Thoracic aorta (tissue), 2 donors: ENCODE measurements around the gene AKR1C3. TPM values are rescaled to one million over a fixed set of nuclear protein-coding genes. Genes with fewer than 3 reads are reported as not detected.
"Not testable (repeated sequence)": the region's sequence is repeated elsewhere in the genome, so short reads cannot be mapped to it uniquely, and the experiment has no call there.

Experiments
- ATAC-seq: fragments of 150-250 bp; one replicate; pipeline ENCODE4 v1.8.0; 2017; ENCODE audit warnings: low read depth; ENCODE audit not compliant: insufficient number of reproducible peaks, low FRiP score
- DNase-seq: peaks from one replicate; pipeline ENCODE4 v3.0.0-alpha.2; 2020; ENCODE audit warnings: low spot score
- H3K27ac ChIP-seq, 2 donors: fragments of 200-600 bp; sonication (generic); 1 replicate in 1 of 2; 2 replicates in 1 of 2; pipeline ENCODE4 v1.5.1; 2016; ENCODE audit warnings: mild to moderate bottlenecking in 2 of 2, moderate library complexity in 2 of 2
- H3K27me3 ChIP-seq: fragments of 200-600 bp; sonication (generic); replicated peaks from 2 replicates; pipeline ENCODE4 v1.6.0; 2016; ENCODE audit warnings: mild to moderate bottlenecking; ENCODE audit not compliant: insufficient read depth
- H3K36me3 ChIP-seq: fragments of 200-600 bp; sonication (generic); one replicate; pipeline ENCODE4 v1.5.1; 2016
- H3K4me1 ChIP-seq, 2 donors: fragments of 200-600 bp; sonication (generic); 1 replicate in 1 of 2; 2 replicates in 1 of 2; pipeline versions ENCODE4 v1.5.1 to v1.6.0; 2016; ENCODE audit warnings: low read depth in 2 of 2, mild to moderate bottlenecking in 1 of 2; ENCODE audit not compliant: control insufficient read depth in 1 of 2
- H3K4me3 ChIP-seq: fragments of 200-600 bp; sonication (generic); 2 replicates; pipeline ENCODE4 v1.5.1; 2016; ENCODE audit warnings: mild to moderate bottlenecking
- H3K9me3 ChIP-seq: fragments of 200-600 bp; sonication (generic); 2 replicates; pipeline ENCODE4 v1.5.1; 2016
- CTCF ChIP-seq: fragments of 200-600 bp; sonication (generic); IDR thresholded peaks from one replicate; pipeline ENCODE4 v1.5.1; 2019; ENCODE audit warnings: antibody characterized with exemption
- total RNA-seq, 2 donors: library from RNA; depleted of rRNA; stranded (reverse); fragments of >200 nt; gene quantifications; one replicate each; pipeline versions ENCODE4 v1.1.0 to v1.2.3, GENCODE V29; 2016

The AKR1C3 gene
- total RNA-seq, 2 donors from 2014 or later = 77.4 to 92.9 TPM

DNA sequence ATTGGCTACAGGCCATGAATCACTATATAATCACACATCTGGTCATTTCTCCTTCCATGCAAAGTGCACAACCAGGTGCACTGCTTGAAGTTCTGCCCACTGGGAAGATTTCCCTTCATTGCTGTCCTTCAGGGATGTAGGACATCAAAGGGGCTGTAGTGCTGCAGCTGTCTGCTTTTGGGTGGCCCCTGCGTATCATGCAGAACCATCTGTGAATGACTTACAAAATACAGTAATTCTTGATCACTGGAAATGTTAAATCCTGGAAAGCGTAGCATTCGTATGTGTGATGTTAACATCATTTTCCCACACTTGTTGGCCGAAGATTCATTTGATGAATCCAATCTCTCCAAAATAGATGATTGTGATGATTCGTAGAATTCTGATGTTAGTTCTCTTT lies 22.4 kb downstream of the AKR1C3 start:
- ATAC-seq (no peak), DNase-seq (no peak)
- Histone ChIP-seq H3K36me3 (no peaks in the 10 kb centered on the region), H3K4me1 (no peaks in the 10 kb centered on the region), H3K27me3 (no peaks in the 10 kb centered on the region), H3K27ac (no peak overlapping the region), H3K9me3 (no peaks in the 10 kb centered on the region), H3K4me3 (no peak overlapping the region)
- TF ChIP-seq CTCF = no peak

- Histone ChIP-seq H3K4me1 (no peaks in the 10 kb centered on the region), H3K36me3 (no peaks in the 10 kb centered on the region), H3K9me3 (no peaks in the 10 kb centered on the region), H3K27ac (no peak overlapping the region), H3K27me3 (no peaks in the 10 kb centered on the region), H3K4me3 (no peak overlapping the region)
- no peak for TF ChIP-seq CTCF
- ATAC-seq = no peak
- no peak for DNase-seq
These were observed 22.8 kb downstream of the AKR1C3 start for GRCh38 chr10:5117026-5117425.

DNA sequence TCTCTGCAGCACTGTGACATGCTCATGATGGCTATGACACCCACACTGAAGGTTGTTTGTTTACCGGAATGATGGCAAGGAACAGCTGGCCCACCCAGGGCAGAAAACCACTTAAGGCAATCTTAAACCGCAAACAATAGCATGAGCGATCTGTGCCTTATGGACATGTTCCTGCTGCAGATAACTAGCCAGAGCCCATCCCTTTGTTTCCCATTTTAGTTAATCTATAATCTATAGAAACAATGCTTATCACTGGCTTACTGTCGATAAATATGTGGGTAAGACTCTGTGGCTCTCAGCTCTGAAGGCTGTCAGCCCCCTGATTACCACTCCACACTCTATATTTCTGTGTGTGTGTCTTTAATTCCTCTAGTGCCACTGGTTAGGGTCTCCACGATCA lies 25.8 kb downstream of the AKR1C3 start:
- not testable (repeated sequence) for H3K27ac ChIP-seq, H3K4me3 ChIP-seq, H3K36me3 ChIP-seq, ATAC-seq, DNase-seq, H3K27me3 ChIP-seq, H3K4me1 ChIP-seq, H3K9me3 ChIP-seq

DNA sequence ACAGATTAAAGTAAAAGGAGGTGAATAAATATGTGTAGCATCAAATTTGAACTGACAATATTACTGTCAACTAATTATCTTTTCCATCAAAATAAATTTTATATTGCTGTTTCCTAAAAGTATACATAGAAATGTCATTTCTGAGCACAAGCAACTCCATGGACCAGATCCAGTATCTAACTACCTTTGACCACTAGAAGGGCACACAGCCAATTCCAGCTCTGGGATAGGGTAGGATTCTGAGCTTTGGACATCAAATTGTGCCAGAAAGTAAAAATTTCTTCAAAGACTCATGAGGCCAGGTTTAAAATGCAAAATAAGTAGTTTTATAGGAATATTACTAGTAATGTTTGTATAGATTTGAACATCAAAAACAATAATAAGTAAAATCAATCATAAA lies 29.7 kb downstream of the AKR1C3 start:
- no peak for TF ChIP-seq CTCF
- Histone ChIP-seq H3K27ac (no peak overlapping the region), H3K4me1 (no peaks in the 10 kb centered on the region), H3K4me3 (no peak overlapping the region), H3K27me3 (no peaks in the 10 kb centered on the region), H3K36me3 (no peaks in the 10 kb centered on the region), H3K9me3 (peaks cover 9% of the 10 kb centered on the region)
- ATAC-seq (no peak), DNase-seq (no peak)

DNA sequence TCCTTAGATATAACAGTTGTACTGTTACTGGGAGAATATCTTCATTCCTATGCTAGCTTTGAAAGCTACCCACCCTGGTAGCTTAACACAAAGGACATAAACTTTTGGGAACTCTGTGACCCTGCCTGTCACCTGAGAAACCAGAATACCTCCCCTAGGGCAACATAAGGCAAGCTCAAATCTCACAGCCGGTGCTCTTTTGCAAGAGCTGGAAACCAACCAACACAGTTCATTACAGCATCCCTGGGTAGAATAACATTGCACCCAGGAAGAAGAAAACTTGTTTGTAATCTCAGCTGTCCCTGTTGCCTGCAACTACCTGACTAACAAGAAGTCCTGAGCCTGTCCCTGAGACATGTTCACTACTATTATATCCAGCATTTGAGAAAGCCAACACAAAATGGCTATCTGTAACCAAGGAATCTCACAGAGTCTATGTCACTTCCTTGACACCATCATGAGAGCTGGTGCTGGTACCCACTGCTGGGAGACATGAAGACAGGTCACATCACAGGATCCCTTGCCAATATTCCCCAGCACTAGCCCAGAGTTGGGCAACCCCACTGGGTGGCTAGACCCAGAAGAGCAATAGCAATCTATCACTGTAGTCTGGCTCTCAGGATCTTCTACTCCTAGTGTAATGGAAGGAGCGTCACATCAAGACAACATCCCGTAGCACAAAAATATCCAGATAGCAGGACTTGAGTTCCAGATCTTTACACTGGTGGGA lies 31.3 kb downstream of the AKR1C3 start:
- Histone ChIP-seq H3K9me3 (peaks cover 9% of the 10 kb centered on the region), H3K4me1 (no peaks in the 10 kb centered on the region), H3K4me3 (no peak overlapping the region), H3K27me3 (no peaks in the 10 kb centered on the region), H3K27ac (no peak overlapping the region), H3K36me3 (no peaks in the 10 kb centered on the region)
- ATAC-seq (no peak), DNase-seq (no peak)
- no peak for TF ChIP-seq CTCF

DNA sequence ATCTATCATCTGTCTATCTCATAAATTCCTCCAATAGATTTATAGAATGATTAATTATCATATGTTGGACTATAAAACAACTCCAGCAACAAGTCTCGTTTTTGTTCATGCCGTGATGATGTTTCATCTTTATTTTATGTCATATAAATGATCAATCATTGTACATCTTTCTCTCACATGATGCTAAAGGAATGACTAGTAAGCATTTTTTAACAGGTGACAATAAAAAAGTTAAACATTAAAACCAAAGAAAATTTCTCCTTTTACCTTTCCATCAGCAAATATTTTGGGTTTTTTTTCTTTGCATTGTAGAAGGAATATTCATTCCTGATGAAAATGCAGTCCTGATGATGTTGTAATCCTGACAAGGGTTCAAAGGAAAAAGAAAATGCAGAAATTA lies 41.4 kb downstream of the AKR1C3 start:
- no peak for TF ChIP-seq CTCF
- Histone ChIP-seq H3K9me3 (peaks cover 18% of the 10 kb centered on the region), H3K4me3 (no peak overlapping the region), H3K27me3 (no peaks in the 10 kb centered on the region), H3K4me1 (no peaks in the 10 kb centered on the region), H3K27ac (no peak overlapping the region), H3K36me3 (no peaks in the 10 kb centered on the region)
- no peak for ATAC-seq
- no peak for DNase-seq
